IMR-90 (cell line): ENCODE measurements around the gene ARFGEF3. TPM values are rescaled to one million over a fixed set of nuclear protein-coding genes. Genes with fewer than 3 reads are reported as not detected.

ENCODE experiments used
- ATAC-seq: fragments of 200-7000 bp; cut with Tn5 transposase; 2 replicates; pipeline ENCODE4 v1.9.1; 2020; ENCODE audit warnings: low read depth, mild to moderate bottlenecking, moderate library complexity
- BruUV-seq: library from RNA; stranded (reverse); fragments of 400-500 nt; replicated peaks from 2 replicates; lab custom pipeline; 2021; lab: Mats Ljungman, UMichigan
- CTCF ChIA-PET: fragments of 300-600 bp; formaldehyde crosslinking; extraction: SDS; loops from one replicate; lab custom pipeline; 2021; ENCODE audit warnings: antibody characterized with exemption; lab: Yijun Ruan, JAX
- POLR2A ChIA-PET: fragments of 300-600 bp; sonication (Branson Sonifier 250); formaldehyde crosslinking; loops from one replicate; lab custom pipeline; 2022; ENCODE audit warnings: antibody characterized with exemption; ENCODE audit not compliant: unreplicated experiment; lab: Charles Lee
- DNase-seq: peaks from one replicate; pipeline ENCODE4 v3.0.0; 2013
- H2AFZ ChIP-seq: replicated peaks from 2 replicates; pipeline ENCODE3; 2013; ENCODE audit warnings: low read length, mild to moderate bottlenecking; ENCODE audit not compliant: poor library complexity
- H2AK5ac ChIP-seq: 2 replicates; pipeline ENCODE4 v1.6.1; 2013; ENCODE audit warnings: low read depth, low read length, inconsistent platforms
- H2AK9ac ChIP-seq: replicated peaks from 2 replicates; pipeline ENCODE3; 2013; ENCODE audit warnings: mild to moderate bottlenecking, low read depth, low read length, moderate library complexity; ENCODE audit not compliant: poor library complexity
- H2BK120ac ChIP-seq: 2 replicates; pipeline ENCODE4 v1.6.1; 2013; ENCODE audit warnings: low read depth, low read length, inconsistent platforms
- H2BK15ac ChIP-seq: 3 replicates; pipeline ENCODE4 v1.6.1; 2013; ENCODE audit warnings: low read depth, low read length, inconsistent platforms
- H2BK20ac ChIP-seq: 2 replicates; pipeline ENCODE4 v1.6.1; 2013; ENCODE audit warnings: low read depth, mild to moderate bottlenecking, inconsistent platforms, low read length, moderate library complexity
- H2BK5ac ChIP-seq: 2 replicates; pipeline ENCODE4 v1.6.1; 2013; ENCODE audit warnings: mild to moderate bottlenecking, low read depth, low read length, inconsistent platforms; ENCODE audit not compliant: poor library complexity, severe bottlenecking
- H3K14ac ChIP-seq: replicated peaks from 2 replicates; pipeline ENCODE4 v1.6.1; 2013; ENCODE audit warnings: low read depth, low read length, inconsistent platforms
- H3K18ac ChIP-seq: 2 replicates; pipeline ENCODE4 v1.6.1; 2013; ENCODE audit warnings: low read depth, low read length, control low read depth
- H3K23ac ChIP-seq: 2 replicates; pipeline ENCODE4 v1.6.1; 2013; ENCODE audit warnings: low read depth, low read length, inconsistent platforms
- H3K27ac ChIP-seq: 2 replicates; pipeline ENCODE4 v1.5.1; 2013; ENCODE audit warnings: mild to moderate bottlenecking, control low read depth, low read length; ENCODE audit not compliant: insufficient read depth
- H3K27me3 ChIP-seq: 2 replicates; pipeline ENCODE4 v1.6.1; 2013; ENCODE audit warnings: low read length; ENCODE audit not compliant: control insufficient read depth, insufficient read depth
- H3K36me3 ChIP-seq: 2 replicates; pipeline ENCODE4 v1.6.1; 2013; ENCODE audit warnings: low read length, mixed read lengths; ENCODE audit not compliant: control insufficient read depth, insufficient read depth
- H3K4ac ChIP-seq: 2 replicates; pipeline ENCODE4 v1.6.1; 2013; ENCODE audit warnings: low read depth, low read length, inconsistent platforms
- H3K4me1 ChIP-seq: 2 replicates; pipeline ENCODE4 v1.6.1; 2013; ENCODE audit warnings: low read length, mixed read lengths; ENCODE audit not compliant: control insufficient read depth, insufficient read depth
- H3K4me2 ChIP-seq: 2 replicates; pipeline ENCODE4 v1.6.1; 2013; ENCODE audit warnings: low read depth, mild to moderate bottlenecking, control low read depth, low read length, moderate library complexity
- H3K4me3 ChIP-seq: 2 replicates; pipeline ENCODE4 v1.5.1; 2013; ENCODE audit warnings: low read depth, mild to moderate bottlenecking, control low read depth, low read length, moderate library complexity; ENCODE audit not compliant: insufficient read depth
- H3K56ac ChIP-seq: 2 replicates; pipeline ENCODE4 v1.6.1; 2013; ENCODE audit warnings: low read length, inconsistent platforms; ENCODE audit not compliant: insufficient read depth; ENCODE audit errors: extremely low read depth
- H3K79me1 ChIP-seq, 2 experiments: 2 replicates each; pipeline ENCODE4 v1.6.1; 2013; ENCODE audit warnings: low read length in 2 of 2, inconsistent platforms in 1 of 2, low read depth in 1 of 2
- H3K9ac ChIP-seq: 2 replicates; pipeline ENCODE4 v1.6.1; 2013; ENCODE audit warnings: low read depth, low read length, control low read depth
- H3K9me1 ChIP-seq: 2 replicates; pipeline ENCODE4 v1.6.1; 2013; ENCODE audit warnings: low read length, inconsistent platforms; ENCODE audit not compliant: insufficient read depth
- H3K9me3 ChIP-seq: 2 replicates; pipeline ENCODE4 v1.6.1; 2013; ENCODE audit warnings: low read length; ENCODE audit not compliant: control insufficient read depth, insufficient read depth
- H4K20me1 ChIP-seq: 2 replicates; pipeline ENCODE4 v1.6.1; 2013; ENCODE audit warnings: low read length, inconsistent platforms; ENCODE audit not compliant: insufficient read depth
- H4K5ac ChIP-seq: 2 replicates; pipeline ENCODE4 v1.6.1; 2013; ENCODE audit warnings: mild to moderate bottlenecking, low read depth, low read length, control low read depth
- H4K8ac ChIP-seq, 2 experiments: 2 replicates each; pipeline ENCODE4 v1.6.1; 2013; ENCODE audit warnings: low read depth in 2 of 2, low read length in 2 of 2, control low read depth in 1 of 2, inconsistent platforms in 1 of 2
- H4K91ac ChIP-seq: 2 replicates; pipeline ENCODE4 v1.6.1; 2013; ENCODE audit warnings: low read depth, low read length, inconsistent platforms; ENCODE audit not compliant: insufficient read depth
- BHLHE40 ChIP-seq: fragments of 150-350 bp; IDR thresholded peaks from 2 replicates; pipeline ENCODE4 v1.6.1; 2016; ENCODE audit warnings: mild to moderate bottlenecking, low read depth, low read length
- CEBPB ChIP-seq: IDR thresholded peaks from 2 replicates; pipeline ENCODE4 v1.6.1; 2012; ENCODE audit warnings: low read depth, low read length, improper control_type of control experiment
- CHD1 ChIP-seq: IDR thresholded peaks from 2 replicates; pipeline ENCODE4 v1.6.1; 2012; ENCODE audit warnings: low read depth, low read length, improper control_type of control experiment
- FOS ChIP-seq: fragments of 150-350 bp; IDR thresholded peaks from 2 replicates; pipeline ENCODE4 v1.6.1; 2016; ENCODE audit warnings: low read depth, low read length
- MAFK ChIP-seq: IDR thresholded peaks from 2 replicates; pipeline ENCODE4 v1.6.1; 2012; ENCODE audit warnings: low read depth, low read length, improper control_type of control experiment
- MAZ ChIP-seq: IDR thresholded peaks from 2 replicates; pipeline ENCODE4 v1.6.1; 2012; ENCODE audit warnings: low read depth, mild to moderate bottlenecking, low read length, improper control_type of control experiment, moderate library complexity, borderline replicate concordance
- MXI1 ChIP-seq: IDR thresholded peaks from 2 replicates; pipeline ENCODE4 v1.6.1; 2012; ENCODE audit warnings: low read depth, mild to moderate bottlenecking, low read length, moderate library complexity, borderline replicate concordance
- NFE2L2 ChIP-seq: fragments of 150-350 bp; IDR thresholded peaks from 2 replicates; pipeline ENCODE4 v1.6.1; 2016; ENCODE audit warnings: low read depth, mild to moderate bottlenecking, low read length
- POLR2A ChIP-seq: IDR thresholded peaks from 2 replicates; pipeline ENCODE4 v1.6.1; 2012; ENCODE audit warnings: mild to moderate bottlenecking, low read depth, low read length
- WGBS, 2 experiments: methylation state at CpG; one replicate each; pipeline versions ENCODE4 v1.1.5 to v1.1.7; 2013; ENCODE audit warnings: missing lambda C conversion rate in 2 of 2; ENCODE audit not compliant: insufficient read length in 1 of 2; ENCODE audit errors: extremely low coverage in 2 of 2; 5-methylcytosine and 5-hydroxymethylcytosine counted together
- dilution Hi-C: fragments of 300-500 bp; cut with HindIII; formaldehyde crosslinking; loops from one replicate; pipeline ENCODE4 v1.14.3; 2018; ENCODE audit warnings: low sequenced_read_pairs; ENCODE audit not compliant: unreplicated experiment
- in situ Hi-C: fragments of 300-500 bp; cut with MboI; formaldehyde crosslinking; loops from 3 replicates; pipeline ENCODE4 v1.14.3; 2019; ENCODE audit warnings: low sequenced_read_pairs, inconsistent platforms, mixed read lengths
- intact Hi-C: fragments of 100-400 bp; cut with micrococcal nuclease; formaldehyde crosslinking; loops from 2 replicates; pipeline ENCODE4 v1.10.0; 2022
- polyA plus RNA-seq, 3 experiments: library from polyadenylated mRNA; depleted of rRNA; stranded (reverse); fragments of >200 nt; gene quantifications; 2 replicates each; pipeline ENCODE4 v1.2.3, GENCODE V29; 2012; ENCODE audit warnings: low replicate concordance in 1 of 3
- total RNA-seq: library from RNA; depleted of rRNA; stranded (reverse); fragments of >200 nt; gene quantifications from 2 replicates; pipeline ENCODE4 v1.2.3, GENCODE V29; 2012

Gene ARFGEF3
- total and polyA plus RNA-seq, 2 of the 4 experiments (the other 2 are of a cell fraction), result under 0.01 to 0.02 TPM

DNA sequence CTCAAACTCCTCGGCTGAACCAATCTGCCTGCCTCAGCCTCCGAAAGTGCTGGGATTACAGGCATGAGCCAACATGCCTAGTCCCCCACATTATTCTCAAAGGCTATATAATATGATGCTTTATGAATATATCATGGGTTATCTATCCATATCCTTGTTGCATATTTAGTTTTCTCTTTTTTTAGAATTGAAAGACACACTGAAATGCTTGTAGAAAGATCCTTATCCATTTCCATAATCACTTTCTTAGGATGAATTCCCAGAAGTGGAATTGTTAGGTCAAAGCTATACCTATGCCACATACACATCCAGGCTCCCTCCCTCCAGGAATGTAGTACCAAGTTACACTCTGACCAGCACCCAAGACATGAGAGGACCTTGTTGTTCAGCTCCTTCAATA is 2.5 kb upstream of the ARFGEF3 start:
- no CpG with 5 or more reads among the region's 2 CpGs for WGBS, 2 experiments
- no peak overlapping the region for H3K9ac ChIP-seq
- H2BK20ac ChIP-seq, result no peak overlapping the region
- H3K9me3 ChIP-seq, result peaks cover 3% of the 10 kb centered on the region
- H3K23ac ChIP-seq, result no peak overlapping the region
- peaks cover 53% of the 10 kb centered on the region for H3K27me3 ChIP-seq
- H3K18ac ChIP-seq, result no peak overlapping the region
- H3K79me1 ChIP-seq, result no peaks in the 10 kb centered on the region
- no TSS peak for BruUV-seq
- ATAC-seq (no peak), DNase-seq (no peak)
- H2AK5ac ChIP-seq, result no peak overlapping the region
- no peak overlapping the region for H2AK9ac ChIP-seq
- POLR2A ChIA-PET, result no interaction called here
- CTCF ChIA-PET, result interaction anchor here (0.6 kb wide), 1 partner anchor 29 kb away, joined by 3 read pairs; no protein-coding TSS in a partner anchor
- H3K4me2 ChIP-seq, result no peak overlapping the region
- no peaks in the 10 kb centered on the region for H3K36me3 ChIP-seq
- H4K5ac ChIP-seq, result no peak overlapping the region
- dilution Hi-C loops, result no loop called here
- H4K91ac ChIP-seq, result no peak overlapping the region
- H3K4ac ChIP-seq, result no peak overlapping the region
- H3K27ac ChIP-seq, result no peak overlapping the region
- no peak overlapping the region for H2AFZ ChIP-seq
- no peak for TF ChIP-seq MAZ
- no peak for TF ChIP-seq CHD1
- no peak for TF ChIP-seq FOS
- TF ChIP-seq MAFK, result no peak
- TF ChIP-seq BHLHE40, result no peak
- TF ChIP-seq MXI1, result no peak
- TF ChIP-seq NFE2L2, result no peak
- TF ChIP-seq POLR2A, result no peak
- TF ChIP-seq CEBPB, result no peak
- H3K4me1 ChIP-seq, result peaks cover 2% of the 10 kb centered on the region
- H3K56ac ChIP-seq, result no peak overlapping the region
- H3K4me3 ChIP-seq, result no peak overlapping the region
- H3K9me1 ChIP-seq, result no peaks in the 10 kb centered on the region
- H4K20me1 ChIP-seq, result no peaks in the 10 kb centered on the region
- intact Hi-C loops, result no loop called here
- no peak overlapping the region for H2BK15ac ChIP-seq
- no peak overlapping the region for H2BK5ac ChIP-seq
- in situ Hi-C loops, result no loop called here
- H4K8ac ChIP-seq, result no peak overlapping the region
- no peak overlapping the region for H2BK120ac ChIP-seq
- no peak overlapping the region for H3K14ac ChIP-seq
